Measurements from ENCODE around the gene CHD2. TPM values are rescaled to one million over a fixed set of nuclear protein-coding genes. Genes with fewer than 3 reads are reported as not detected.
A peak's percentile ranks its signal among the peaks of the same experiment; 100 is the strongest.

CHD2 gene
- total RNA-seq, 4 donors from 2014 or later, result 109 to 370 (median 161) TPM

GRCh38 chr15:92925454-92925853 is 25.3 kb downstream of the CHD2 start:
- Histone ChIP-seq H3K36me3 (peaks cover 0 to 56% (median 0%) of the 10 kb centered on the region in 3 donors), H3K4me3 (no peak overlapping the region), H3K4me1 (peaks cover 0 to 53% (median 21%) of the 10 kb centered on the region in 4 donors), H3K9me3 (no peaks in the 10 kb centered on the region), H3K27ac (peak overlapping the region in 1 of 4 donors; percentile 56), H3K27me3 (no peaks in the 10 kb centered on the region)
- no peak for TF ChIP-seq POLR2A (IDR thresholded peaks at IDR 0.05)
- TF ChIP-seq CTCF (IDR thresholded peaks at IDR 0.05), result no peak
- DNase-seq, result no peak

GRCh38 chr15:92928225-92928750 is 28.2 kb downstream of the CHD2 start:
- no peak for TF ChIP-seq CTCF (IDR thresholded peaks at IDR 0.05)
- TF ChIP-seq POLR2A (IDR thresholded peaks at IDR 0.05), result no peak
- no peak for DNase-seq
- Histone ChIP-seq H3K4me3 (no peak overlapping the region), H3K27me3 (no peaks in the 10 kb centered on the region), H3K36me3 (peaks cover 0 to 83% (median 2%) of the 10 kb centered on the region in 3 donors), H3K9me3 (no peaks in the 10 kb centered on the region), H3K27ac (no peak overlapping the region), H3K4me1 (peaks cover 0 to 29% (median 7%) of the 10 kb centered on the region in 4 donors)

- no peaks in the 10 kb centered on the region for H3K27me3 ChIP-seq
- H3K4me3 ChIP-seq, result no peak overlapping the region
- no peak for DNase-seq
- no peaks in the 10 kb centered on the region for H3K9me3 ChIP-seq
- no peak overlapping the region for H3K27ac ChIP-seq
- peaks cover 0 to 33% (median 8%) of the 10 kb centered on the region in 4 donors for H3K4me1 ChIP-seq
- peaks cover 0 to 89% (median 4%) of the 10 kb centered on the region in 3 donors for H3K36me3 ChIP-seq
- TF ChIP-seq CTCF (IDR thresholded peaks at IDR 0.05), result no peak
- TF ChIP-seq POLR2A (IDR thresholded peaks at IDR 0.05), result no peak
These were observed 28.9 kb downstream of the CHD2 start for GRCh38 chr15:92929002-92929401.

GRCh38 chr15:92930054-92930621 is 30.0 kb downstream of the CHD2 start:
- H3K36me3 ChIP-seq, result peaks cover 0 to 84% (median 4%) of the 10 kb centered on the region in 3 donors
- DNase-seq, result no peak
- H3K4me1 ChIP-seq, result peaks cover 0 to 27% (median 6%) of the 10 kb centered on the region in 4 donors
- H3K9me3 ChIP-seq, result no peaks in the 10 kb centered on the region
- H3K27me3 ChIP-seq, result no peaks in the 10 kb centered on the region
- no peak overlapping the region for H3K4me3 ChIP-seq
- H3K27ac ChIP-seq, result no peak overlapping the region
- TF ChIP-seq CTCF (IDR thresholded peaks at IDR 0.05) (no peak), POLR2A (IDR thresholded peaks at IDR 0.05) (no peak)

GRCh38 chr15:92930776-92931175 is 30.7 kb downstream of the CHD2 start:
- no peak for DNase-seq
- H3K27me3 ChIP-seq, result no peaks in the 10 kb centered on the region
- no peak overlapping the region for H3K4me3 ChIP-seq
- H3K4me1 ChIP-seq, result peaks cover 0 to 28% (median 6%) of the 10 kb centered on the region in 4 donors
- no peaks in the 10 kb centered on the region for H3K9me3 ChIP-seq
- H3K27ac ChIP-seq, result no peak overlapping the region
- H3K36me3 ChIP-seq, result peaks cover 0 to 87% (median 4%) of the 10 kb centered on the region in 3 donors
- TF ChIP-seq POLR2A (IDR thresholded peaks at IDR 0.05) (no peak), CTCF (IDR thresholded peaks at IDR 0.05) (no peak)
